Measurements from ENCODE around the gene LIMS4. TPM values are rescaled to one million over a fixed set of nuclear protein-coding genes. Genes with fewer than 3 reads are reported as not detected.
"Not testable (repeated sequence)": the region's sequence is repeated elsewhere in the genome, so short reads cannot be mapped to it uniquely, and the experiment has no call there.

LIMS4 gene
- total and polyA plus RNA-seq, 2 donors: 2.8 TPM; not detected in 1

- H3K36me3 ChIP-seq (ENCODE audit: insufficient read depth); H3K4me3 ChIP-seq (ENCODE audit: low read depth, low read length); H3K4me1 ChIP-seq (ENCODE audit: insufficient read depth); H3K27ac ChIP-seq (ENCODE audit: low read depth); DNase-seq (ENCODE audit: extremely low spot score): not testable (repeated sequence)
- WGBS: 100% methylated on average over 2 of the region's 4 CpGs
Observed at GRCh38 chr2:110424421-110424820, 48.2 kb downstream of the LIMS4 start.

- not testable (repeated sequence) for H3K4me1 ChIP-seq (ENCODE audit: insufficient read depth); DNase-seq (ENCODE audit: extremely low spot score); H3K4me3 ChIP-seq (ENCODE audit: low read depth, low read length); H3K36me3 ChIP-seq (ENCODE audit: insufficient read depth); H3K27ac ChIP-seq (ENCODE audit: low read depth)
- no CpG with 5 or more reads among the region's 56 CpGs for WGBS
Observed at GRCh38 chr2:110423574-110423962, 49.0 kb downstream of the LIMS4 start.

GRCh38 chr2:110422852-110423573, 49.6 kb downstream of the LIMS4 start:
- no CpG with 5 or more reads among the region's 36 CpGs for WGBS

GRCh38 chr2:110420641-110421354, 51.8 kb downstream of the LIMS4 start:
- not testable (repeated sequence) for DNase-seq (ENCODE audit: extremely low spot score); H3K36me3 ChIP-seq (ENCODE audit: insufficient read depth); H3K4me1 ChIP-seq (ENCODE audit: insufficient read depth); H3K4me3 ChIP-seq (ENCODE audit: low read depth, low read length); H3K27ac ChIP-seq (ENCODE audit: low read depth)
- WGBS: no CpG with 5 or more reads among the region's 9 CpGs

More at GRCh38 chr2:110422852-110423573, 49.6 kb downstream of the LIMS4 start:
- H3K36me3 ChIP-seq (ENCODE audit: insufficient read depth); DNase-seq (ENCODE audit: extremely low spot score); H3K27ac ChIP-seq (ENCODE audit: low read depth); H3K4me1 ChIP-seq (ENCODE audit: insufficient read depth); H3K4me3 ChIP-seq (ENCODE audit: low read depth, low read length): not testable (repeated sequence)

- H3K36me3 ChIP-seq (ENCODE audit: insufficient read depth); H3K4me3 ChIP-seq (ENCODE audit: low read depth, low read length); H3K4me1 ChIP-seq (ENCODE audit: insufficient read depth); DNase-seq (ENCODE audit: extremely low spot score); H3K27ac ChIP-seq (ENCODE audit: low read depth): not testable (repeated sequence)
- WGBS: no CpG with 5 or more reads among the region's 1 CpG
Observed at GRCh38 chr2:110407142-110407541, 65.5 kb downstream of the LIMS4 start.

- WGBS: no CpG with 5 or more reads among the region's 2 CpGs
- H3K4me1 ChIP-seq (ENCODE audit: insufficient read depth); H3K27ac ChIP-seq (ENCODE audit: low read depth); H3K4me3 ChIP-seq (ENCODE audit: low read depth, low read length); DNase-seq (ENCODE audit: extremely low spot score); H3K36me3 ChIP-seq (ENCODE audit: insufficient read depth): not testable (repeated sequence)
Observed at GRCh38 chr2:110404988-110405387, 67.6 kb downstream of the LIMS4 start.

GRCh38 chr2:110404246-110404645, 68.4 kb downstream of the LIMS4 start:
- not testable (repeated sequence) for H3K27ac ChIP-seq (ENCODE audit: low read depth); H3K4me3 ChIP-seq (ENCODE audit: low read depth, low read length); H3K36me3 ChIP-seq (ENCODE audit: insufficient read depth); DNase-seq (ENCODE audit: extremely low spot score); H3K4me1 ChIP-seq (ENCODE audit: insufficient read depth)
- WGBS: no CpG with 5 or more reads among the region's 1 CpG

- not testable (repeated sequence) for DNase-seq (ENCODE audit: extremely low spot score); H3K36me3 ChIP-seq (ENCODE audit: insufficient read depth); H3K27ac ChIP-seq (ENCODE audit: low read depth); H3K4me1 ChIP-seq (ENCODE audit: insufficient read depth); H3K4me3 ChIP-seq (ENCODE audit: low read depth, low read length)
- 0% methylated on average over 3 of the region's 18 CpGs for WGBS
Observed at GRCh38 chr2:110401001-110401618, 71.5 kb downstream of the LIMS4 start.

GRCh38 chr2:110399378-110399777, 73.2 kb downstream of the LIMS4 start:
- H3K4me3 ChIP-seq (ENCODE audit: low read depth, low read length); DNase-seq (ENCODE audit: extremely low spot score); H3K4me1 ChIP-seq (ENCODE audit: insufficient read depth); H3K27ac ChIP-seq (ENCODE audit: low read depth); H3K36me3 ChIP-seq (ENCODE audit: insufficient read depth): not testable (repeated sequence)
- no CpG with 5 or more reads among the region's 10 CpGs for whole genome bisulfite sequencing

GRCh38 chr2:110395990-110396389, 76.6 kb downstream of the LIMS4 start:
- not testable (repeated sequence) for H3K4me3 ChIP-seq (ENCODE audit: low read depth, low read length); H3K27ac ChIP-seq (ENCODE audit: low read depth); H3K36me3 ChIP-seq (ENCODE audit: insufficient read depth); H3K4me1 ChIP-seq (ENCODE audit: insufficient read depth); DNase-seq (ENCODE audit: extremely low spot score)
- no CpG with 5 or more reads among the region's 5 CpGs for whole genome bisulfite sequencing

Small RNA genes lying within 50 kb of the gene (small RNA-seq; reads per million reads assigned to genes)
- not detected for gene AC108938.1

Other genes starting within 250 kb of the LIMS4 start
- 99.4 TPM for gene RGPD6, start 104.4 kb upstream of the LIMS4 start, total RNA-seq
- 6.7 TPM for gene RGPD6, start 104.4 kb upstream of the LIMS4 start, polyA plus RNA-seq
- gene BUB1, start 205.2 kb upstream of the LIMS4 start, total RNA-seq: 32.4 TPM
- gene BUB1, start 205.2 kb upstream of the LIMS4 start, polyA plus RNA-seq: 0.56 TPM

Measured in urinary bladder (tissue), 4 donors.